ENCODE data around the gene MB. TPM values are rescaled to one million over a fixed set of nuclear protein-coding genes. Genes with fewer than 3 reads are reported as not detected.

Gene MB
- total RNA-seq, 4 donors from 2014 or later, result not detected

- H3K27ac ChIP-seq, result no peak overlapping the region
- H3K9me3 ChIP-seq, result no peaks in the 10 kb centered on the region
- WGBS, 2 donors, result 88 to 96% methylated on average over 12 of the region's 12 CpGs
- no peak overlapping the region for H3K4me3 ChIP-seq
- no peak for DNase-seq (ENCODE audit: low spot score in 2 of 2)
- H3K27me3 ChIP-seq, result no peaks in the 10 kb centered on the region
- H3K4me1 ChIP-seq, result no peaks in the 10 kb centered on the region
- TF ChIP-seq CTCF (IDR thresholded peaks at IDR 0.05) (no peak), EP300 (IDR thresholded peaks at IDR 0.05) (no peak), POLR2A (IDR thresholded peaks at IDR 0.05) (no peak)
- H3K36me3 ChIP-seq, result no peaks in the 10 kb centered on the region
These were observed 4.2 kb downstream of the MB start for GRCh38 chr22:35612903-35613302.

GRCh38 chr22:35611891-35612576 is 5.1 kb downstream of the MB start:
- WGBS, 2 donors, result 82 to 86% methylated on average over 8 of the region's 8 CpGs
- no peak for DNase-seq (ENCODE audit: low spot score in 2 of 2)
- Histone ChIP-seq H3K4me3 (no peak overlapping the region), H3K36me3 (no peaks in the 10 kb centered on the region), H3K27ac (no peak overlapping the region), H3K27me3 (no peaks in the 10 kb centered on the region), H3K4me1 (no peaks in the 10 kb centered on the region), H3K9me3 (no peaks in the 10 kb centered on the region)
- TF ChIP-seq EP300 (IDR thresholded peaks at IDR 0.05) (no peak), POLR2A (IDR thresholded peaks at IDR 0.05) (no peak), CTCF (IDR thresholded peaks at IDR 0.05) (no peak)

GRCh38 chr22:35611200-35611890 is 5.8 kb downstream of the MB start:
- no peak overlapping the region for H3K27ac ChIP-seq
- no peak for DNase-seq (ENCODE audit: low spot score in 2 of 2)
- H3K36me3 ChIP-seq, result no peaks in the 10 kb centered on the region
- H3K4me3 ChIP-seq, result no peak overlapping the region
- H3K9me3 ChIP-seq, result no peaks in the 10 kb centered on the region
- H3K27me3 ChIP-seq, result no peaks in the 10 kb centered on the region
- H3K4me1 ChIP-seq, result no peaks in the 10 kb centered on the region
- 89 to 91% methylated on average over 6 of the region's 6 CpGs for WGBS, 2 donors
- TF ChIP-seq POLR2A (IDR thresholded peaks at IDR 0.05), result no peak
- no peak for TF ChIP-seq CTCF (IDR thresholded peaks at IDR 0.05)
- no peak for TF ChIP-seq EP300 (IDR thresholded peaks at IDR 0.05)

GRCh38 chr22:35610741-35611140 is 6.4 kb downstream of the MB start:
- H3K27me3 ChIP-seq, result no peaks in the 10 kb centered on the region
- H3K27ac ChIP-seq, result no peak overlapping the region
- no peak for DNase-seq (ENCODE audit: low spot score in 2 of 2)
- no peaks in the 10 kb centered on the region for H3K36me3 ChIP-seq
- no peaks in the 10 kb centered on the region for H3K4me1 ChIP-seq
- no peak overlapping the region for H3K4me3 ChIP-seq
- WGBS, 2 donors, result 74 to 85% methylated on average over 10 of the region's 10 CpGs
- TF ChIP-seq CTCF (IDR thresholded peaks at IDR 0.05) (no peak), EP300 (IDR thresholded peaks at IDR 0.05) (no peak), POLR2A (IDR thresholded peaks at IDR 0.05) (no peak)
- H3K9me3 ChIP-seq, result no peaks in the 10 kb centered on the region

GRCh38 chr22:35609761-35610160 is 7.4 kb downstream of the MB start:
- no peaks in the 10 kb centered on the region for H3K4me1 ChIP-seq
- no peak for TF ChIP-seq CTCF (IDR thresholded peaks at IDR 0.05)
- no peak for TF ChIP-seq POLR2A (IDR thresholded peaks at IDR 0.05)
- TF ChIP-seq EP300 (IDR thresholded peaks at IDR 0.05), result no peak

More at GRCh38 chr22:35609761-35610160, 7.4 kb downstream of the MB start:
- WGBS, 2 donors, result 74 to 90% methylated on average over 4 of the region's 4 CpGs
- Histone ChIP-seq H3K27me3 (no peaks in the 10 kb centered on the region), H3K9me3 (no peaks in the 10 kb centered on the region), H3K36me3 (no peaks in the 10 kb centered on the region), H3K4me3 (no peak overlapping the region), H3K27ac (no peak overlapping the region)
- no peak for DNase-seq (ENCODE audit: low spot score in 2 of 2)
